NCI-H2196 treated with DMSO at 0.1 percent for 48 hours (cell line): ENCODE data around the gene HAND2.

Experiments
- DNase-seq: peaks from one replicate; lab custom pipeline; 2025; ENCODE audit not compliant: unreplicated experiment; lab: John Stamatoyannopoulos, UW

The HAND2 gene

GRCh38 chr4:173529477-173530325, at the start of gene HAND2:
HAND2 (minus strand) TSS chr4:173530229; CDS start chr4:173529289, 940 bp downstream.
- no peak for DNase-seq

GRCh38 chr4:173578956-173579355, 48.9 kb upstream of the HAND2 start:
- DNase-seq, result no peak

- no peak for DNase-seq
Observed at GRCh38 chr4:173577963-173578362, 47.9 kb upstream of the HAND2 start.

GRCh38 chr4:173575482-173576152, 45.6 kb upstream of the HAND2 start:
- DNase-seq, result no peak

- no peak for DNase-seq
Observed at GRCh38 chr4:173573725-173574124, 43.7 kb upstream of the HAND2 start.

- no peak for DNase-seq
Observed at GRCh38 chr4:173573286-173573685, 43.3 kb upstream of the HAND2 start.

DNA sequence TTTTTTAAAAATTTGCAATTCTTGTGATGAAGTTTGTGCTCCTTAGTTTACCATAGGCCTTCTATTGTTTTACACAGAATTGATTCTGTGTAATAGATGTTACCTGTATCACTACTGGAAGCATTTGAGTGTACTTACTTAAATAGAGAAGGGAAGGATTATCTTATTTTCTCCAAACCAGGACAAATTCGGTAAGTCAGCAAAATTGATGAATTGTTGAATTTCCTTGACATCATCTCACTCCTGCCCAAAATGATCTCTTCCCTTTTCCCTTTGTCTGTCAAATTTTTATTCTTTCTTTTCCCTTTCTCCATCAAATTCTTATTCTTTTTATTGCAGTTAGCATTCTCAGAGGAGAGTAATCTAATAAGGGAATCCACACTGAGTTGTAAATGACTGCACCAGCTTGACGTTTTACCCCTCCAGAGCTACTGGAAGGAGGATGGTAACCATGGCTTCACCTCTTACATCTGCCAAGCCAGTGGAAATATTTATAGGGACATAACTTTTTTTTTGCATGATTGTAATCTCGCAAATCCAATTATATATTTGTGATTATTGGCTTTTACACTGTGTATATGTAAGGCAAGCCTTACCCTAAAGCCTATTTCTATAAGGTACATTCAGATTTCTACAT, 42.6 kb upstream of the HAND2 start:
- DNase-seq, result no peak

DNA sequence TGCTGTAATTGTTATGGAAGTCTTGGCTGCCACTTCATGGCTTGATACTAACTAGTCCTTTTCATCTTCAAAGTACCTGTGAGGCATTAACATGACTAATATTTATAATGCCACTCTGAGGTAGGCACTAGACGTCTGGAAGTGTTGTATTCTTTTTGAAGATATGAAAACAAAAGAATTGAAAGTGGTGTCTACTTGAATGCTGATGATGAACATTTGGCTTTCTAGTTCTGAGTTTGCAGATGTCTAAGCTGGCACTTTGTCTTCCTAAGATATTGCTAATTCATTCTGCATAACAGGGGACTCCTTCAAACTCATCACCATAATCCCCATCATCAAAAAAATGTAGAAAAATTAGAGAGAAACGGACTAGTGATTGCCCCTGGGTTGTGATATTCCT, 41.6 kb upstream of the HAND2 start:
- DNase-seq, result no peak

- no peak for DNase-seq
Observed at GRCh38 chr4:173565281-173565680, 35.3 kb upstream of the HAND2 start.

DNA sequence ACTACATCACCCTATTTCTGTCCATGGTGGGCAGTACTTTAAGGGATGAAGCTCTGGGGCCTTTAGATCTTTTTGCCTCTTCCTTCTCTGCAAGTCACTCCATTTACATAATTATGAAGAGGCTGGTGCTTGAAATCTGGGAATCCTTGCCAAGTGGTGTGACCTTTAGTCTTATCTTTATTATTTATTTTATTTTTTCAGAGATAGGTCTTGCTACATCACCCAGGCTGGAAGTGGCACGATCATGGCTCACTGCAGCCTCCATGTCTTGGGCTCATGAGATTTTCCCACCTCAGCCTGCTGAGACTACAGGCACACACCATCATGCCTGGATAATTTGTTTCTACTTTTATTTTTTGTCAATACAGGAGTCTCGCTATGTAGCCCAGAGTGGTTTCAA, 34.4 kb upstream of the HAND2 start:
- no peak for DNase-seq

DNA sequence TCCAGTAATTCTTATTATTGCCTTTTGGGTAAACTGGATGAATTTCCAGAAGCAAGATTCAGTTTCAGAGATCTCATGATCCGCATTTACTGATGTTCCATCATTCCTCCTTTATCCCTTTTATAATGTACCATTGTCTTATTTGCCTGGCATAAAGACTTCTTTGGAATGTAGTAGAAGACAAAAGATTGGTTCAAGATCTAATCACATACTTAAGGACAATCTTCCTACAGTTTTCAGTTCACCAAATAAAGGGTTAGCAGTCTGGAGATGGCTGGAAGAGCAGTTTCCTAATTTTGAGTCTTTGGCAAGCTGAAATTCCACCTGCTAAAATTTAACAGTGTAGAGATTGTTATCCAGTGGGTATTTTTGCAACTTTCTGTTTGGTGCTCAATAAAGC, 30.9 kb upstream of the HAND2 start:
- no peak for DNase-seq

DNA sequence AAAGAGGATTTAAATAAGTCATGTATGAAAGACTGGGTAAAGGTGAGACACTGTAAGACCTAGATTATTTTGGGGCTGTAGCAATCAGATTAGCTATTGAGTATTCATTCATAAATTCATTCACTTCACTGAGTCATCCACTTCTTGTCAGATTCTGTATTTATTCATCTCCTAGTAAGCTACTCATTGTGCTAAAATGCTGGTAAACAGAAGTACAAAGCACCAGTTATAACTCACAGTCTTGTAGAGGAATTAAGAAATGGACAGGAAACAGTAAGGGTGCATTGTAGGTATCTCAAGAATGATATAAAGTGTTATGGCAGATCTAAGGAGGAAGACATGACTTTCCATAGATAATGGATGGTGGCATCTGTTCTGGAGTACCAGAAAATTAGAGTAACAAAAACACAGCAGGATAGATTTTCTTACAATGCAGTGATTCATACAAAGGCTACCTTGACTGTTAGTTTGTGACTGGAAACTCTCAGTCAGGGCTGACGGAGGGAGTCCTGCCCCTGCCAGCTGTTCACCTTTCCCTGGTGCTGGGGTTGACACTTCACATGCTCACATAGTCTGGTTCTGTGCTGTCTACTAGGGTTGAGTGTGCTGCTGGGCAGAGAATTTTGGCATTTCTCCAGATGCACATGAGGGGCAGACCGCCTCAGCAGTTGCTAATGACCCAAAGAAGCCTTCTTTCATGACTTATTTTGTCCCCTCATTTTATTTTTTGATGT, 26.5 kb upstream of the HAND2 start:
- DNase-seq, result no peak

DNA sequence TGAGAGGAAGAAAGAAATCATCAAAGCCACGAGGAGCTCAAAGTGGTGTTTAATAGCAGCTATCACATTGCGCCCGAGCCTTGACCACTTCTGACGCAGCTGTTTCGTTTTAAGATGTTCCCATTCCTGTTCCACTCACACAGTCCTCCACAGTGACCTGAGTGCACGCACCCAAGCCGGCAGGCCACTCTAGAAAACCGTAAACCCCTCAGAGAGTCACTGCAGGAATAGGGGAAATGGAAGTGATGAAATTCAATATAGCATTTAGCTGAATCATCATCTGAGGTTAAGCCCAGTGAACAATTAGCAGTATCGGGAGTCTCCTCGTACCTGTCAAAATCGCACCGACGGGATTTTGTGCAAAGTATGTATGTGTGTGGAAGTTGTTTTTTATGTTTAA, 17.9 kb upstream of the HAND2 start:
- no peak for DNase-seq

GRCh38 chr4:173546776-173547175, 16.7 kb upstream of the HAND2 start:
- DNase-seq, result no peak

DNA sequence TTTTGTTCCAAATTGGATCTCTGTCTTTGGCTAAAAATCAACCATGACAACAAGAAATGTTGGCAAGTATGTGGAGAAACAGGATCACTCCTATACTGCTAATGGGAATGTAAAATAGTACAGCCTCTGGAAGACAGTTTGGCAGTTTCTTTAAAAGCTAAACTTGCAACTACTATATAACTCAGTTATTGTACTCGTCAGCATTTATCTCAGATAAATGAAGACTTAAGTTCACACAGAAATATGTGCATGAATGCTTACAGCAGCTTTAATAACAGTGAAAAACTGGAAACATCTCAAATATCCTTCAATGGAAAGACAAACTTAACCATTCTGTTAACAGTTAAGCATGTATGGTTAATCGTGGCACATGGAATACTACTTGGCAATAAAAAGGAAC, 15.4 kb upstream of the HAND2 start:
- DNase-seq, result no peak

- no peak for DNase-seq
Observed at GRCh38 chr4:173543266-173543665, 13.2 kb upstream of the HAND2 start.

- DNase-seq, result no peak
Observed at GRCh38 chr4:173539986-173540385, 10.0 kb upstream of the HAND2 start.

DNA sequence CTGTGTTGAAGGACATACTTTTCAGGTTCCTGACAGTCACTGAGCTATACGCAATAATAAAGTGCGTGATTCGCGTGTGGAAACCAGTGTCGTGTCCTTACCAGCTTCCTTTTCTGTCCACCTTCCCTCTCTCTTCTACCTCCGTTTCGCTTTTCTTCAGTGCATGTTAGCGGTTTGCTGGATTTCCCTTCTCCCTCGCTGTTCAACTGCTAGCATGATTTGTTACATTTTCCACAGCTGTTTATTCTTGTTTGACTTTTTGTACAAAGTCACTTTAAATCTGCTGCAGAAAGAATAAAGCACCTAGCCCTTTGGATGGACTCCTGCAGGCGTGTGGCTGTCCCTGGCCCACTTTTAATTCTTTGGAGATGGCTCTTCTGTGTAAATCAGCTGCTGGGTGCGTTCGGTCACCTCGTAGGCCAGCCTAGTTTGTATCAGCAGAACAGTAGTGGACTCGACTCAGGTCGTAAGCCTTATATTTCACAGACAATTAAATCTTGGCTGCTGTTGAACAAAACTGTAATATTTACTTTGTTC, 8.9 kb upstream of the HAND2 start:
- DNase-seq, result no peak

- DNase-seq, result no peak
Observed at GRCh38 chr4:173538148-173538908, 8.3 kb upstream of the HAND2 start.

DNA sequence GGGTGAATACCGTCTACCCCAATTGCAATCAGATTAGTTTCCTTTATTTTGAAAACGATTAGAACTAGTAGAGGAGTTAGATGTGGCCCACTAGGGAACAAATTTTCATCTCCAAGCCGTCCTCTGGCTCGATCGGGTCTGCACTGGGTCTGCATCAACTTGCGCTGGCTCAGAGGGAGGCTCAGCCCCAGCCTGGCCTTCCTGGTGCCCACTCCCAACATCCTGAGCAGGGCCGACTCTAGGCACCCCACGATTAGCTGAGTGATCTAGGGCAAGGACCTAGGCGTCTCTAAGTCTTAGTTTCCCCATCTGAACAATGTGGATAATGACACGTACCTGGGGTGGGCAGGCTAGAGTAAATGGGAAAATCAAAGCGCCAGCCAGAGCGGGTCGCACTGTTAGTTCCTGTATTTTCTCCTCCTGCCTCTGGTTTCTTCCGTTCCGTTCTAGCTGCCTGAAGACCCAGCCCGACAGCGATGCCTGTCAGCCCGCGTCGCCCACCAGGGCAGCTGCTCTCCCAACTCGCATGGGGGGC, 7.7 kb upstream of the HAND2 start:
- DNase-seq, result no peak
